WERI-Rb-1 (cell line): Measurements from ENCODE around the gene TXNRD2.
A peak's percentile ranks its signal among the peaks of the same experiment; 100 is the strongest.

Experiments used
- DNase-seq: peaks from one replicate; pipeline ENCODE4 v3.0.0-alpha.2; 2020
- H3K27ac ChIP-seq: fragments of 250-450 bp; sonication (Bioruptor Pico); 2 replicates; pipeline ENCODE4 v1.5.1; 2020; ENCODE audit warnings: mild to moderate bottlenecking, moderate library complexity
- H3K27me3 ChIP-seq: fragments of 250-450 bp; sonication (Bioruptor Pico); 2 replicates; pipeline ENCODE4 v1.5.1; 2021; ENCODE audit warnings: mild to moderate bottlenecking, low read depth, moderate library complexity; ENCODE audit not compliant: insufficient read depth, severe bottlenecking
- H3K36me3 ChIP-seq: fragments of 250-450 bp; sonication (Bioruptor Pico); 2 replicates; pipeline ENCODE4 v1.5.1; 2020; ENCODE audit warnings: mild to moderate bottlenecking, moderate library complexity
- H3K4me3 ChIP-seq: 2 replicates; pipeline ENCODE4 v1.5.1; 2011; ENCODE audit warnings: low read depth, mild to moderate bottlenecking, control low read depth, low read length
- H3K9me3 ChIP-seq: fragments of 250-450 bp; sonication (Bioruptor Pico); 2 replicates; pipeline ENCODE4 v1.5.1; 2021; ENCODE audit warnings: mild to moderate bottlenecking, moderate library complexity; ENCODE audit not compliant: severe bottlenecking
- TF ChIP-seq, protein P1 (sequence below): IDR thresholded peaks from 2 replicates; pipeline ENCODE4 v1.5.1; 2011; ENCODE audit warnings: low read depth, mild to moderate bottlenecking, control low read depth, inconsistent platforms, low read length

The TXNRD2 gene

DNA sequence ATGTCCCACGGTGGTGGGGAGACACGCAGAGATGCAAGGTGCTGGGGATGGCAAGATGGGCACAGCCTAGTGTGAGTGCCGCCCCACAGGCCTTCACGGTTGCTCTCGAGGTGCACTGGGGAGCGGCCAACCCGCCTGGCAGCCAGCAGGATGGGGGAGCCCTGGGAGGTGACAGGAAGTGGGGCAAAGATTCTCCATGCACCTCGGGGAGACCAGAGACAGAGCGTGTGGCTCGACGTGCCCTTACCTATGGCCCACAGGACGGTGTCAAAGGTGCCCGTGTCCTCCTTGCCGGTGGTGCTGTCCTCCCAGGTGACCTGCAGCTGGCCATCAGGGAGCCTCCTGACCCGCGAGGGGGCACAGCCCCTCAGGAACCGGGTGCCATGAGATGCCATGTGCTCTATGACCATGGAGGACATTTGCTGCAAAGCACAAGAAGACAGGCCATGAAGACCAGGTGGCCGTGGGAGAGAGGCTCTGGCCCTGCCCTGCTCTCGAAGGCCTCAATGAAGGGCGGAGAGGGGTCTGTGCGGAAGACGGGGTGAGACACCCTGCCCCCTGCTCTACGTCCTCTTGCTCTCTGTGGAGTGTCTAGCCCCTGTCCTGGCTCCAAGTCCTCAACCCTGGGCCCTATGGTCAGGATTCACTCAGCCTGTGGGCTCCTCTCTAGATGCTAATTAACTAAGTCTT, 46.3 kb downstream of the TXNRD2 start:
- Histone ChIP-seq H3K36me3 (no peaks in the 10 kb centered on the region; the same call in 1 of the 2 replicates), H3K9me3 (no peaks in the 10 kb centered on the region), H3K27me3 (no peaks in the 10 kb centered on the region), H3K4me3 (no peak overlapping the region), H3K27ac (no peak overlapping the region)
- TF ChIP-seq, protein P1, sequence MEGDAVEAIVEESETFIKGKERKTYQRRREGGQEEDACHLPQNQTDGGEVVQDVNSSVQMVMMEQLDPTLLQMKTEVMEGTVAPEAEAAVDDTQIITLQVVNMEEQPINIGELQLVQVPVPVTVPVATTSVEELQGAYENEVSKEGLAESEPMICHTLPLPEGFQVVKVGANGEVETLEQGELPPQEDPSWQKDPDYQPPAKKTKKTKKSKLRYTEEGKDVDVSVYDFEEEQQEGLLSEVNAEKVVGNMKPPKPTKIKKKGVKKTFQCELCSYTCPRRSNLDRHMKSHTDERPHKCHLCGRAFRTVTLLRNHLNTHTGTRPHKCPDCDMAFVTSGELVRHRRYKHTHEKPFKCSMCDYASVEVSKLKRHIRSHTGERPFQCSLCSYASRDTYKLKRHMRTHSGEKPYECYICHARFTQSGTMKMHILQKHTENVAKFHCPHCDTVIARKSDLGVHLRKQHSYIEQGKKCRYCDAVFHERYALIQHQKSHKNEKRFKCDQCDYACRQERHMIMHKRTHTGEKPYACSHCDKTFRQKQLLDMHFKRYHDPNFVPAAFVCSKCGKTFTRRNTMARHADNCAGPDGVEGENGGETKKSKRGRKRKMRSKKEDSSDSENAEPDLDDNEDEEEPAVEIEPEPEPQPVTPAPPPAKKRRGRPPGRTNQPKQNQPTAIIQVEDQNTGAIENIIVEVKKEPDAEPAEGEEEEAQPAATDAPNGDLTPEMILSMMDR: no peak
- no peak for DNase-seq

DNA sequence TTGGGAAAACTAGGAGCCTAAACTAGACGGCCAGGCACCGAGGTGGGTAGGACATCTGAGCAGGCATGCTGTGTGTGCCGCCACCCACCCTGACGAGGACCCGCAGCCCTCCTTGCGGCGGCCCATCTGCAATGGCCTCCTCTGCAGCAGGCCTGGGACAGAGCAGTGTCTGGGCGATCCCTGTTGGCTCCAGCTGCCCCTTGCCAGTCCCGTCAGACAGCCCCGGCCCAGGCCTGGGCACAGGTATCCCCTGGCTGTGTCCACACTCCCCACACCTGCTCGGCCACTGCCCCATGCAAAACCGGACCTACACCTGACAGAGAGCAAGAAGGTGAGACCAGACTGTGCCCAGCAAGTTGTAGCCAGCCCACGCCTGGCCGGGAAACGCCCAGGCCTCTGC, 48.3 kb downstream of the TXNRD2 start:
- H3K9me3 ChIP-seq: no peaks in the 10 kb centered on the region
- TF ChIP-seq, protein P1: no peak

GRCh38 chr22:19892925-19893324, 48.7 kb downstream of the TXNRD2 start:
- TF ChIP-seq, protein P1: no peak
- Histone ChIP-seq H3K27ac (no peak overlapping the region), H3K9me3 (no peaks in the 10 kb centered on the region), H3K36me3 (no peaks in the 10 kb centered on the region; the same call in 1 of the 2 replicates), H3K27me3 (no peaks in the 10 kb centered on the region), H3K4me3 (no peak overlapping the region)
- DNase-seq: no peak

More for the DNA sequence above, 48.3 kb downstream of the TXNRD2 start:
- Histone ChIP-seq H3K36me3 (no peaks in the 10 kb centered on the region; the same call in 1 of the 2 replicates), H3K27ac (no peak overlapping the region), H3K4me3 (no peak overlapping the region), H3K27me3 (no peaks in the 10 kb centered on the region)
- DNase-seq: no peak

- no peak for DNase-seq
- peak overlapping the region; percentile 54 for H3K27ac ChIP-seq
- TF ChIP-seq, protein P1: no peak
Measured at GRCh38 chr22:19892257-19892879, 49.2 kb downstream of the TXNRD2 start.

DNA sequence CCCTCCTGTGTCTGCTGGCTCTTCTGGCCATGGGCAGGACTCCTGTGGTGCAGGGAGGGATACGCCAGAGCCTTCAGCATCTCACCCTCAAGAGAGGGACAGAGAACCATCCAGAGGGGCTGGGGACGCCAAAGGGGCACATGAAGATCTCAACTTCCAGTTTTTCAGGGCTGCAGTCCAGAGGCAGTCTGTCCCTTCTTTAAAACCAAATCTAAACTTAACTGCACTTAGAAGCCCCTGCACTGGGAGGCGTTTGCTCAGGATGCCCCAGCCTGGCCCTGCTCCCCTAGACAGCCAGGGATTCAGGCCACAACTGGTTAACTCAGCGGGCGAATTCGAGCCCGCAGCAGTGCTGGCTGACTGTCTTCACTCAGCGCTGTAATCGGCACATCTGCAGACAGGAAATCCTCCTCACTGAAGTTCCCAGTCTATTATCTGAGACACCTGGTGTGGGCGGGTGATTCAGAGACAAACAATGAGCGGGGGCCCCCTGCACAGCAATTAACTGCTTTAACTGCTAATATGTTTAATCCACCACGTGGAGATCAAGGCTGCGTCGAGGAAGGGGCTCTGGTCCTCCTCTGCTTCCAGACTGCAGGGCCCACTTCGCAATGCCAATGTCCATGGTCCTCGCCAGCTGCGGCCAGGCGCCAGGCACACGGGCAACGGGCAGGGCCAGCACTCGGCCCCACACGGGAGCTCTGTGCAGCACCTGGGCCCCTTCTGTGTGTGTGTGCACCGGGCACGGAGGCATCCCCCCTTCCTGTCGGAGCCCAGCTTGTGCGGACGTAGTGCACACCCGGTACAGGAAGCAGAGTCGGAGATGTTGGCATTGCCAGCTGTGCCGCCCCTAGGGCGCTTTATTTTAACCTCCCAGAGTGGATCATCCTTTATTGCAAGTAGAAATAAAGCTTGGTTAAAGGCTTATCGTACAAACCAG, 50.0 kb downstream of the TXNRD2 start:
- H3K27ac ChIP-seq: peak overlapping the region; percentile 54
- no peak overlapping the region for H3K4me3 ChIP-seq
- DNase-seq: peak; percentile 83
- H3K9me3 ChIP-seq: no peaks in the 10 kb centered on the region
- no peaks in the 10 kb centered on the region for H3K27me3 ChIP-seq
- H3K36me3 ChIP-seq: no peaks in the 10 kb centered on the region
- TF ChIP-seq, protein P1: no peak

More at GRCh38 chr22:19892257-19892879, 49.2 kb downstream of the TXNRD2 start:
- Histone ChIP-seq H3K9me3 (no peaks in the 10 kb centered on the region), H3K4me3 (no peak overlapping the region), H3K36me3 (no peaks in the 10 kb centered on the region; the same call in 1 of the 2 replicates), H3K27me3 (no peaks in the 10 kb centered on the region)
